ENCODE measurements around the gene CCP110. TPM values are rescaled to one million over a fixed set of nuclear protein-coding genes. Genes with fewer than 3 reads are reported as not detected.
"Not testable (repeated sequence)": the region's sequence is repeated elsewhere in the genome, so short reads cannot be mapped to it uniquely, and the experiment has no call there.

Gene CCP110
- total RNA-seq, 2 experiments from 2014 or later, result 22.6 to 38.4 TPM

DNA sequence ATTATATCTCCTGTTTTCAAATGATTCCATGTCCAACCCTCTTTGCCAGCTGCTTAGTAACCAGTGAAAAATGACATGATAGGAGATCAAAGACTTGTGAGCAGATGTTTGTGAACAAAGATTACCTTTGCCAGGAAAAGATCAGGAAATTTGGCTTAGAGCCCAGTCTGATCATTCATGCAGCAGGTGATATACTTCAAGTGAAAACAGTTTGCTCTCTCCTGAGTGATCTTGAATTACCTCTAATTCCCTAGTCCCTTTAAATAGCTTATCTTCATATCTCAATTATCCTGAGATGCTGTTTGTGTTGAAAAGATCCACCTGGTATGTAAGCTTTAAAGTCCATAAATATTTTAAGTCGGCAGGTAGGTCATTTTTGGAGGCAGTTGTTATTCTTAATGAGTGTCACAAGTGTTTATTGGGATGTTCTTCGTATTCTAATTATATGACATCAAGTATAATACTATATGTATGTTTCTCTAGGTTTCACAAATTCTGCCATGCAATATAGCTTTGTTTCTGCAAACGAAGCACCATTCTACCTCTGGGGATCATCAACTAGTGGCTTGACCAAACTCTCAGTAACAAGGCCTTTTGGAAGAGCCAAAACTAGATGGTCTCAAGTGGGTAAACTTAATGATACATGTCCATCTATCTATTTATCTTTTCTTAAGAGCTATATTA, 18.5 kb downstream of the CCP110 start:
- no peaks in the 10 kb centered on the region for H4K20me1 ChIP-seq (ENCODE audit: insufficient read depth, low read length)
- no peak overlapping the region for H2AFZ ChIP-seq (ENCODE audit: low read length)
- no peaks in the 10 kb centered on the region for H3K79me2 ChIP-seq (ENCODE audit: insufficient read depth, low read depth, low read length)
- H3K4me1 ChIP-seq (ENCODE audit: insufficient read depth, low read length, poor library complexity, severe bottlenecking), result no peaks in the 10 kb centered on the region
- CTCF ChIA-PET (ENCODE audit: unreplicated experiment), result no interaction called here
- H3K9me3 ChIP-seq (ENCODE audit: low read length), result no peaks in the 10 kb centered on the region
- no peaks in the 10 kb centered on the region for H3K9me2 ChIP-seq (ENCODE audit: insufficient read depth, low read length)
- H3K4me3 ChIP-seq (ENCODE audit: low read depth, low read length, poor library complexity, severe bottlenecking), result no peak overlapping the region
- POLR2A ChIA-PET, result interaction anchor here (0.9 to 1.2 kb wide), 2 partner anchors 18 to 121 kb away, joined by 3 to 11 read pairs; partner anchors contain the start of gene CCP110
- H3K27ac ChIP-seq (ENCODE audit: low read depth, low read length, poor library complexity, severe bottlenecking), result no peak overlapping the region
- H3K36me3 ChIP-seq (ENCODE audit: insufficient read depth, low read length), result peaks cover 91% of the 10 kb centered on the region
- no peak for DNase-seq (ENCODE audit: low spot score)
- no TSS peak for BruUV-seq (replicated peaks)
- intact Hi-C loops (cut with micrococcal nuclease; ENCODE audit: unreplicated experiment), result no loop called here
- H3K4me2 ChIP-seq (ENCODE audit: low read length), result no peak overlapping the region
- TF ChIP-seq EZH2phosphoT487 (IDR thresholded peaks at IDR 0.05; ENCODE audit: borderline replicate concordance, low read depth, low read length), result no peak
- TF ChIP-seq, protein P1, sequence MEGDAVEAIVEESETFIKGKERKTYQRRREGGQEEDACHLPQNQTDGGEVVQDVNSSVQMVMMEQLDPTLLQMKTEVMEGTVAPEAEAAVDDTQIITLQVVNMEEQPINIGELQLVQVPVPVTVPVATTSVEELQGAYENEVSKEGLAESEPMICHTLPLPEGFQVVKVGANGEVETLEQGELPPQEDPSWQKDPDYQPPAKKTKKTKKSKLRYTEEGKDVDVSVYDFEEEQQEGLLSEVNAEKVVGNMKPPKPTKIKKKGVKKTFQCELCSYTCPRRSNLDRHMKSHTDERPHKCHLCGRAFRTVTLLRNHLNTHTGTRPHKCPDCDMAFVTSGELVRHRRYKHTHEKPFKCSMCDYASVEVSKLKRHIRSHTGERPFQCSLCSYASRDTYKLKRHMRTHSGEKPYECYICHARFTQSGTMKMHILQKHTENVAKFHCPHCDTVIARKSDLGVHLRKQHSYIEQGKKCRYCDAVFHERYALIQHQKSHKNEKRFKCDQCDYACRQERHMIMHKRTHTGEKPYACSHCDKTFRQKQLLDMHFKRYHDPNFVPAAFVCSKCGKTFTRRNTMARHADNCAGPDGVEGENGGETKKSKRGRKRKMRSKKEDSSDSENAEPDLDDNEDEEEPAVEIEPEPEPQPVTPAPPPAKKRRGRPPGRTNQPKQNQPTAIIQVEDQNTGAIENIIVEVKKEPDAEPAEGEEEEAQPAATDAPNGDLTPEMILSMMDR (conservative IDR thresholded peaks at IDR 0.05; ENCODE audit: low read length), result no peak

DNA sequence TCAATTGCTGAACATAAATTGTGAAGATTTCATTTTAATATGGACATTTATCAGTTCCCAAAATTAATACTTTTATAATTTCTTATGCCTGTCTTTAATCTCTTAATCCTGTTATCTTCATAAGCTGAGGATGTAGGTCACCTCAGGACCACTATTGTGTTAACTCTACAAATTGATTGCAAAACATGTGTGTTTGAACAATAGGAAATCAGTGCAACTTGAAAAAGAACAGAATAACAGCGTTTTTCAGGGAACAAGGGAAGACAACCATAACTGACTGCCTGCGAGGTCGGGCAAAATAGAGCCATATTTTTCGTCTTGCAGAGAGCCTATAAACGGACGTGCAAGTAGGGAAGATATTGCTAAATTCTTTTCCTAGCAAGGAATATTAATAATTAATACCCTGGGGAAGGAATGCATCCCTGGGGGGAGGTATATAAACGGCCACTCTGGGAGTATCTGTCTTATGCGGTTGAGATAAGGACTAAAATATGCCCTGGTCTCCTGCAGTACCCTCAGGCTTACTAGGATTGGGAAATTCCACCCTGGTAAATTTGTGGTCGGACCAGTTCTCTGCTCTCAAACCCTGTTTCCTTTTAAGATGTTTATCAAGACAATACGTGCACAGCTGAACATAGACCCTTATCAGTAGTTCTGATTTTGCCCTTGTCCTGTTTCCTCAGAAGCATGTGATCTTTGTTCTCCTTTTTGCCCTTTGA, 19.7 kb downstream of the CCP110 start:
- H3K4me1 ChIP-seq (ENCODE audit: insufficient read depth, low read length, poor library complexity, severe bottlenecking); H3K9me3 ChIP-seq (ENCODE audit: low read length); H3K4me3 ChIP-seq (ENCODE audit: low read depth, low read length, poor library complexity, severe bottlenecking); DNase-seq (ENCODE audit: low spot score); intact Hi-C loops (cut with micrococcal nuclease; ENCODE audit: unreplicated experiment); H2AFZ ChIP-seq (ENCODE audit: low read length); H3K79me2 ChIP-seq (ENCODE audit: insufficient read depth, low read depth, low read length); BruUV-seq (replicated peaks); H3K4me2 ChIP-seq (ENCODE audit: low read length); H3K27ac ChIP-seq (ENCODE audit: low read depth, low read length, poor library complexity, severe bottlenecking); CTCF ChIA-PET (ENCODE audit: unreplicated experiment); H4K20me1 ChIP-seq (ENCODE audit: insufficient read depth, low read length); H3K9me2 ChIP-seq (ENCODE audit: insufficient read depth, low read length): not testable (repeated sequence)
- POLR2A ChIA-PET, result interaction anchor here (1.2 kb wide), 1 partner anchor 19 kb away, joined by 3 read pairs; the partner anchor contains the start of gene CCP110
- H3K36me3 ChIP-seq (ENCODE audit: insufficient read depth, low read length), result peaks cover 93% of the 10 kb centered on the region

DNA sequence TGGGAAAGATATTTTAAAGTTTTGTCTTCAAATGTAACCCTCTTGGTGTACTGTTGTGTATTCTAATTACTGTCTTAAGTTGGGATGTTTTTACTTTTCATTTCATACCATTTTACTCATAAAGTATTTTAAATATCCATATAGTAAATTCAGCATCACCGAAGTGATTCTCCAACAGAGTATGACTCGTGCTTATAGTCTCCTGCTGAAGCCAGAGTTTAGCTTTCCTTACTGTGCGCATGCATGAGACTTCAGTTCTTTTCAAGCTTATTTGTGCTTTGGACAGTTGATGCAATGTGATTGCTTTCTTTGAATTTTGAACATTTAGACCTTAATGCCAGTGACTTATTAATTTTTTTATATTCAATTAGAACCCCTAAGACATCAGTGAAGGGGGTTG, 24.4 kb downstream of the CCP110 start:
- no TSS peak for BruUV-seq (replicated peaks)
- POLR2A ChIA-PET, result interaction anchor here (0.7 kb wide), 1 partner anchor 22 kb away, joined by 3 read pairs; no protein-coding TSS in a partner anchor
- H3K4me3 ChIP-seq (ENCODE audit: low read depth, low read length, poor library complexity, severe bottlenecking), result no peak overlapping the region

More for the DNA sequence above, 24.4 kb downstream of the CCP110 start:
- Histone ChIP-seq H3K4me1 (ENCODE audit: insufficient read depth, low read length, poor library complexity, severe bottlenecking) (no peaks in the 10 kb centered on the region), H3K9me2 (ENCODE audit: insufficient read depth, low read length) (no peaks in the 10 kb centered on the region), H3K36me3 (ENCODE audit: insufficient read depth, low read length) (peaks cover 91% of the 10 kb centered on the region), H4K20me1 (ENCODE audit: insufficient read depth, low read length) (no peaks in the 10 kb centered on the region), H3K27ac (ENCODE audit: low read depth, low read length, poor library complexity, severe bottlenecking) (no peak overlapping the region), H3K4me2 (ENCODE audit: low read length) (no peak overlapping the region), H2AFZ (ENCODE audit: low read length) (no peak overlapping the region), H3K9me3 (ENCODE audit: low read length) (no peaks in the 10 kb centered on the region), H3K79me2 (ENCODE audit: insufficient read depth, low read depth, low read length) (no peaks in the 10 kb centered on the region)
- intact Hi-C loops (cut with micrococcal nuclease; ENCODE audit: unreplicated experiment), result no loop called here
- TF ChIP-seq, protein P1 (conservative IDR thresholded peaks at IDR 0.05; ENCODE audit: low read length), result no peak
- no peak for TF ChIP-seq EZH2phosphoT487 (IDR thresholded peaks at IDR 0.05; ENCODE audit: borderline replicate concordance, low read depth, low read length)
- no peak for DNase-seq (ENCODE audit: low spot score)
- CTCF ChIA-PET (ENCODE audit: unreplicated experiment), result no interaction called here

Measured in OCI-LY7 (cell line).